SJSA1 (cell line): Measurements from ENCODE around the gene DACH1. TPM values are rescaled to one million over a fixed set of nuclear protein-coding genes. Genes with fewer than 3 reads are reported as not detected.

Experiments
- DNase-seq, 2 experiments: peaks; one replicate each; pipeline ENCODE4 v3.0.0-alpha.2; 2015 to 2020; ENCODE audit warnings: low spot score in 2 of 2, low read depth in 1 of 2
- H3K27ac ChIP-seq: fragments of 250-450 bp; sonication (Bioruptor Pico); 2 replicates; pipeline ENCODE4 v1.5.1; 2020; ENCODE audit warnings: mild to moderate bottlenecking, moderate library complexity
- H3K27me3 ChIP-seq: fragments of 250-450 bp; sonication (Bioruptor Pico); replicated peaks from 2 replicates; pipeline ENCODE4 v1.5.1; 2020; ENCODE audit warnings: mild to moderate bottlenecking, moderate library complexity
- H3K36me3 ChIP-seq: fragments of 250-450 bp; sonication (Bioruptor Pico); 2 replicates; pipeline ENCODE4 v1.5.1; 2020; ENCODE audit warnings: mild to moderate bottlenecking
- H3K4me1 ChIP-seq: fragments of 250-450 bp; sonication (Bioruptor Pico); replicated peaks from 2 replicates; pipeline ENCODE4 v1.6.1; 2021; ENCODE audit warnings: mild to moderate bottlenecking
- H3K4me3 ChIP-seq: fragments of 250-450 bp; sonication (Bioruptor Pico); 2 replicates; pipeline ENCODE4 v1.5.1; 2020; ENCODE audit warnings: mild to moderate bottlenecking
- H3K9me3 ChIP-seq: fragments of 250-450 bp; sonication (Bioruptor Pico); replicated peaks from 2 replicates; pipeline ENCODE4 v1.5.1; 2020; ENCODE audit warnings: mild to moderate bottlenecking
- total RNA-seq: library from RNA; depleted of rRNA; stranded (reverse); fragments of >200 nt; shearing (Covaris generic); gene quantifications from 2 replicates; pipeline ENCODE4 v1.2.3, GENCODE V29; 2014

The DACH1 gene
- total RNA-seq, 1 experiment from 2014 or later = not detected

DNA sequence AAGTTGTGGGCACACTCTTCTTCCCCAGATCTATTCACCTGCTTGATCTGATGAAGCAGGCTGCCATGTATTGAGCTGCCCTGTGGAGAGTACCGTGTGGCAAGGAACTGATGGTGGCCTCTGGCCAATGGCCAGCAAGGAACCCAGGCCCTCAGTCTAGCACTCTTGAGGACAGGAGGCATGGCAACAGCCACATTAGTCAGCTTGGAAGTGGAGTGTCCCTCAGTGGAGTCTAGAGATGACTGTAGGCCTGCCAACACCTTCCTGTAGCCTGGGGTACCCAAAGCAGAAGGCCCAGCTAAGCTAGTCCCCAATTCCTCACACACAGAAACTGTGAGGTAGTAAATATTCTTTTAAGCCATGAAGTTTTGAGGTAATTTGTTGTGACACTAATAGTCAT, 412.5 kb downstream of the DACH1 start:
- no peaks in the 10 kb centered on the region for H3K27me3 ChIP-seq

DNA sequence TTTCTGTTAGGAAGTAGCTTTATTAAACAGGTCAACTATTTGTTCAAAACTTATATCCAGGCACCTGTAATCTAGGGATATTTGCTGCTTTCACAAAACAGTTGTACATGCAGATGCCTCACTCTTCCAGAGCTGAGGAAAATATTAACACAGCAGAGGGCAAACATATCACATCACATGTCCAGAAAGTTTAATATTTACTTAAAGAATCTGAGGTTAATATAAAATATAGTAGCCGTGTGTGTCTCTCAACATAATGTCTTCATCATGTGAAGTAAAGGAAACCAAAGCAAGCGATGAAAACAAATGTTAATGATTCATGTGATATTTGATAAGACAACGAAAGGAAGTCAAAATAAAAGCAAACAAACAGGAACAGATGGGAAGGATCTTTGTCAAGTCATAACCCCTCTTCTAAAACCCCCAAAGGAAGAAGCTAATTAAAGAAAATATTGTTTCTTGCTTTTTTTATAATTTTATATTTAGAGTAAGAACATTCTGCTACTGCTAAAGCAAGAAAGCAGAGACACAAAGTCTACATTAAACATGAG, 418.8 kb downstream of the DACH1 start:
- Histone ChIP-seq H3K9me3 (no peaks in the 10 kb centered on the region), H3K4me1 (no peaks in the 10 kb centered on the region), H3K27ac (no peak overlapping the region), H3K27me3 (no peaks in the 10 kb centered on the region), H3K4me3 (no peak overlapping the region), H3K36me3 (no peaks in the 10 kb centered on the region)
- no peak for DNase-seq

More for the DNA sequence above, 412.5 kb downstream of the DACH1 start:
- Histone ChIP-seq H3K9me3 (no peaks in the 10 kb centered on the region), H3K4me3 (no peak overlapping the region), H3K36me3 (no peaks in the 10 kb centered on the region), H3K27ac (no peak overlapping the region), H3K4me1 (no peaks in the 10 kb centered on the region)
- DNase-seq = no peak

- no peak overlapping the region for H3K27ac ChIP-seq
- no peaks in the 10 kb centered on the region for H3K9me3 ChIP-seq
- H3K27me3 ChIP-seq = no peaks in the 10 kb centered on the region
- no peak overlapping the region for H3K4me3 ChIP-seq
- no peak for DNase-seq
- H3K36me3 ChIP-seq = no peaks in the 10 kb centered on the region
- H3K4me1 ChIP-seq = no peaks in the 10 kb centered on the region
Measured at GRCh38 chr13:71437704-71438103, 429.3 kb downstream of the DACH1 start.

GRCh38 chr13:71430681-71431080, 436.3 kb downstream of the DACH1 start:
- H3K36me3 ChIP-seq = no peaks in the 10 kb centered on the region
- H3K9me3 ChIP-seq = no peaks in the 10 kb centered on the region
- no peaks in the 10 kb centered on the region for H3K27me3 ChIP-seq
- no peaks in the 10 kb centered on the region for H3K4me1 ChIP-seq
- DNase-seq = no peak
- H3K27ac ChIP-seq = no peak overlapping the region
- H3K4me3 ChIP-seq = no peak overlapping the region

GRCh38 chr13:71417205-71417604, 449.8 kb downstream of the DACH1 start:
- DNase-seq = no peak
- Histone ChIP-seq H3K4me1 (no peaks in the 10 kb centered on the region), H3K27me3 (no peaks in the 10 kb centered on the region), H3K36me3 (no peaks in the 10 kb centered on the region), H3K27ac (no peak overlapping the region), H3K4me3 (no peak overlapping the region), H3K9me3 (no peaks in the 10 kb centered on the region)

DNA sequence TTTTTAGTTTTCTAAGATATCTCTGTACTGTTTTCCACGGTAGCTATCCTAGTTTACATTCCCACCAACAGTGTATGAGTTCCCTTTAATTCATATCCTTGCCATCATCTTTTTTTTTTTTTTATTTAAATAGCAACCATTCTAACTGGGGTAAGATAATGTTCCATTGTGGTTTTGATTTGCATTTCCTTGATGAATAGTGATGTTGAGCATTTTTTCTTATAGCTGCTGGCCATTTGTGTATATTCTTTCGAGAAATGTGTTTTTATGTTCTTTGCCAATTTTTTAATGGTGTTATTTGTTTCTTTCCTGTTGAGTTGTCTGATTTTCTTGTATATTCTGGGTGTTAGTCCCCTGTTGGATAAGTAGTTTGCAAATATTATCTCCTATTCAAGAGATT, 454.8 kb downstream of the DACH1 start:
- Histone ChIP-seq H3K27me3 (no peaks in the 10 kb centered on the region), H3K36me3 (no peaks in the 10 kb centered on the region), H3K9me3 (no peaks in the 10 kb centered on the region), H3K4me1 (no peaks in the 10 kb centered on the region), H3K27ac (no peak overlapping the region), H3K4me3 (no peak overlapping the region)
- no peak for DNase-seq

DNA sequence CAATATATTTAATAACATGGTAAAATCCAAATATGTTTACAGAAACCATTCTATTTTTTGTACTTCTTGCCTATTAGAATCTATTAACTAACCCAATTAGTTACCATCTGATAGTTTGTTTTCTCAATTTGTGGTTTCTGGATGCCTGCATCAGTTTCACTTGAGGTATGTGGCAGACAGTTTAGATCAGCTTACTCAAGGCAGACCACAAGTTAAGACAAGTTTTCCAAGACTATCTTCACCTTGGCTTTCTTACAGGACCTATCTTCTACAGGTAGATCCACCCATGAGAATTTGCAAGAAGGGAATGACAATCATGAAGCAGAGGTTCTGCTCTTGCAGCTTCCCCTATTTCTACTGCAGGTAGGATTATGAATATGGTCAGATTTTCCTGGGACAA, 458.6 kb downstream of the DACH1 start:
- no peak overlapping the region for H3K27ac ChIP-seq
- DNase-seq = no peak
- H3K4me1 ChIP-seq = no peaks in the 10 kb centered on the region
- H3K36me3 ChIP-seq = no peaks in the 10 kb centered on the region
- no peak overlapping the region for H3K4me3 ChIP-seq
- H3K9me3 ChIP-seq = no peaks in the 10 kb centered on the region
- H3K27me3 ChIP-seq = no peaks in the 10 kb centered on the region

DNA sequence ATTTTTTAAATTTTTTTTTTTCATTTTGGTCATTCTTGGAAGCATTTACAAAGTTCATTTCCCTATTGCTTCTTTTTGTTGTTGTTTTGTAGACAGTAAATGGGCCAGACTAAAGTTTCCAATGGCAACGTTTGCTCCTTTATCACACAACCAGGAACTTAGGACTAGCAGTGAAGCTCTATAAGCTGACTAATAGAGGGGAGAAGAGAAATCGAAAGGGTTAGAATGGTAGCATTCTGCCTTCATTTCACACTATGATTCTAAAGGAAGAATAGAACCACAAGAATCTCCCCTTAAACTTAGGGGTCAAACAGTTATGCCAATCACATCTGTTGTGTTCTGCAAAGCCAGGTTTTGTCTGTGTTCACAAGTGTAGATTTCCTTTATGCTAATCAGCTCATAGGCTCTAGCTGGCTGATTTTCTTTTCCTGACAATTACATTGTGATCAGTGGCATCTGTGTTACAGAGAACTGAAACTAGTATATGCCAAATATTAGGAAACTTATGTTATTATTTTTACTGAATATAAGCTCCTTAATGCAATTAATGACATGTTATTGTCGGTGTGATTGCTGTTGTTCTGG, 467.3 kb downstream of the DACH1 start:
- Histone ChIP-seq H3K9me3 (no peaks in the 10 kb centered on the region), H3K4me1 (no peaks in the 10 kb centered on the region), H3K27me3 (no peaks in the 10 kb centered on the region), H3K27ac (no peak overlapping the region), H3K4me3 (no peak overlapping the region), H3K36me3 (no peaks in the 10 kb centered on the region)
- DNase-seq = no peak

DNA sequence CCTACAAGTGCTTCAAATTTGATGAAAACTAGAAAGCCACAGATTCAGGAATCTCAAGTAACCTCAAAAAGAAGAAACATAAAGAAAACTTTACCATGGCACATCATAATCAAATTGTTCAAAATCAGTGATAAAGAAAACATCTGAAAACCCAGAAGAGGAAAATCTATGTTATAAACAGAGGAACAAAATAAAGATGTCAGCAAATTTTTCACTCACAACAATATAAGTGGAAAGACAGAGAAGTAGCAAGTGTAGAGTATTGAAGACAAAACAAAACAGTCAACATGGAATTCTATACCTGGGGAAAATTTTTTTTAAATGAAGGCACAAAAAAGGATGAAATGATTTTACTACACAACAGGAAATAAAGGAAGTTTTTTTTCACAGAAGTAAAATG, 470.9 kb downstream of the DACH1 start:
- Histone ChIP-seq H3K4me1 (no peaks in the 10 kb centered on the region), H3K27ac (no peak overlapping the region), H3K27me3 (no peaks in the 10 kb centered on the region), H3K9me3 (no peaks in the 10 kb centered on the region), H3K36me3 (no peaks in the 10 kb centered on the region), H3K4me3 (no peak overlapping the region)
- no peak for DNase-seq

- Histone ChIP-seq H3K9me3 (no peaks in the 10 kb centered on the region), H3K4me1 (no peaks in the 10 kb centered on the region), H3K27ac (no peak overlapping the region), H3K36me3 (no peaks in the 10 kb centered on the region), H3K27me3 (no peaks in the 10 kb centered on the region), H3K4me3 (no peak overlapping the region)
- DNase-seq = no peak
Measured at GRCh38 chr13:71395053-71395452, 472.0 kb downstream of the DACH1 start.

GRCh38 chr13:71394176-71394575, 472.8 kb downstream of the DACH1 start:
- Histone ChIP-seq H3K9me3 (no peaks in the 10 kb centered on the region), H3K4me1 (no peaks in the 10 kb centered on the region), H3K27ac (no peak overlapping the region), H3K4me3 (no peak overlapping the region), H3K36me3 (no peaks in the 10 kb centered on the region), H3K27me3 (no peaks in the 10 kb centered on the region)
- DNase-seq = no peak
